Esophagus muscularis mucosa (tissue), 4 donors: ENCODE results near the gene DENND2A.

Source experiments
- EP300 ChIP-seq: sonication (generic); formaldehyde crosslinking; IDR thresholded peaks from one replicate; pipeline ENCODE4 v1.6.1; 2017; ENCODE audit warnings: antibody characterized with exemption
- POLR2A ChIP-seq: fragments of 450-650 bp; IDR thresholded peaks from one replicate; pipeline ENCODE4 v1.6.1; 2017; ENCODE audit warnings: antibody characterized with exemption, moderate library complexity, mild to moderate bottlenecking, low read depth
- TF ChIP-seq, protein P1 (sequence below), 3 experiments: fragments of 200-600 bp in 2 of 3; fragments of 450-650 bp in 1 of 3; sonication (generic) in 2 of 3; IDR thresholded peaks; one replicate each; pipeline ENCODE4 v1.5.1; 2017 to 2019; ENCODE audit warnings: antibody characterized with exemption in 3 of 3, mild to moderate bottlenecking in 2 of 3, moderate library complexity in 1 of 3

DNA sequence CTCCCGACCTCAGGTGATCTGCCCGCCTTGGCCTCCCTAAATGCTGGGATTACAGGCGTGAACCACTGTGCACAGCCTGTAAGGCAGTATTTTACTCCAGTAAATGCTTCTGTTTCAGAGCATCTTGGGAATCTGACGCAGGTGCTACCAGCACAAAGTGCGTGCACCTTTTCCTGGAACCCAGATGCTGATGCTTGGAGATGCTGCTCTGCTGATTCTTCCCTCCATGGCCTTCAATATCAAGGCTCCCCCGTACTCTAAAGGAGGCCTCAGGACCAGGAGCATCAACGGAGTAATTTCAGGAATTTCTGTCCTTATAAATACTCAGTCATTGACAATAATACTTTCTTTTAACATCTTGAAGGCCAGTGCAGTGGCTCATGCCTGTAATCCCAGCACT is 23.5 kb downstream of the DENND2A start:
- TF ChIP-seq, protein P1, sequence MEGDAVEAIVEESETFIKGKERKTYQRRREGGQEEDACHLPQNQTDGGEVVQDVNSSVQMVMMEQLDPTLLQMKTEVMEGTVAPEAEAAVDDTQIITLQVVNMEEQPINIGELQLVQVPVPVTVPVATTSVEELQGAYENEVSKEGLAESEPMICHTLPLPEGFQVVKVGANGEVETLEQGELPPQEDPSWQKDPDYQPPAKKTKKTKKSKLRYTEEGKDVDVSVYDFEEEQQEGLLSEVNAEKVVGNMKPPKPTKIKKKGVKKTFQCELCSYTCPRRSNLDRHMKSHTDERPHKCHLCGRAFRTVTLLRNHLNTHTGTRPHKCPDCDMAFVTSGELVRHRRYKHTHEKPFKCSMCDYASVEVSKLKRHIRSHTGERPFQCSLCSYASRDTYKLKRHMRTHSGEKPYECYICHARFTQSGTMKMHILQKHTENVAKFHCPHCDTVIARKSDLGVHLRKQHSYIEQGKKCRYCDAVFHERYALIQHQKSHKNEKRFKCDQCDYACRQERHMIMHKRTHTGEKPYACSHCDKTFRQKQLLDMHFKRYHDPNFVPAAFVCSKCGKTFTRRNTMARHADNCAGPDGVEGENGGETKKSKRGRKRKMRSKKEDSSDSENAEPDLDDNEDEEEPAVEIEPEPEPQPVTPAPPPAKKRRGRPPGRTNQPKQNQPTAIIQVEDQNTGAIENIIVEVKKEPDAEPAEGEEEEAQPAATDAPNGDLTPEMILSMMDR (IDR thresholded peaks at IDR 0.05): no peak
- no peak for TF ChIP-seq POLR2A
- no peak for TF ChIP-seq EP300
